Suprapubic skin (tissue), 3 donors: ENCODE results near the gene TSR3.

Source experiments
- CTCF ChIP-seq, 2 donors: fragments of 200-600 bp in 1 of 2; fragments of 450-650 bp in 1 of 2; sonication (generic) in 1 of 2; IDR thresholded peaks; one replicate each; pipeline ENCODE4 v1.5.1; 2016 to 2019; ENCODE audit warnings: antibody characterized with exemption in 2 of 2, mild to moderate bottlenecking in 1 of 2, moderate library complexity in 1 of 2
- POLR2A ChIP-seq, 2 donors: fragments of 450-650 bp; IDR thresholded peaks; one replicate each; pipeline ENCODE4 v1.6.1; 2017; ENCODE audit warnings: antibody characterized with exemption in 2 of 2, mild to moderate bottlenecking in 2 of 2, moderate library complexity in 2 of 2

GRCh38 chr16:1312467-1312816, 39.2 kb downstream of the TSR3 start:
- no peak for TF ChIP-seq POLR2A (IDR thresholded peaks at IDR 0.05)
- no peak for TF ChIP-seq CTCF (IDR thresholded peaks at IDR 0.05)
